GM18505 (cell line): ENCODE measurements around the gene PAIP1.
A peak's percentile ranks its signal among the peaks of the same experiment; 100 is the strongest.
"Not testable (repeated sequence)": the region's sequence is repeated elsewhere in the genome, so short reads cannot be mapped to it uniquely, and the experiment has no call there.

Experiments
- ATAC-seq: cut with Tn5 transposase; IDR thresholded peaks from one replicate; pipeline ENCODE4 v1.9.1; 2021; ENCODE audit not compliant: unreplicated experiment
- POLR2A ChIP-seq: IDR thresholded peaks from 4 replicates; pipeline ENCODE4 v1.6.1; 2011; ENCODE audit warnings: borderline replicate concordance; ENCODE audit not compliant: insufficient read depth, insufficient read length; ENCODE audit errors: extremely low read depth

The PAIP1 gene

DNA sequence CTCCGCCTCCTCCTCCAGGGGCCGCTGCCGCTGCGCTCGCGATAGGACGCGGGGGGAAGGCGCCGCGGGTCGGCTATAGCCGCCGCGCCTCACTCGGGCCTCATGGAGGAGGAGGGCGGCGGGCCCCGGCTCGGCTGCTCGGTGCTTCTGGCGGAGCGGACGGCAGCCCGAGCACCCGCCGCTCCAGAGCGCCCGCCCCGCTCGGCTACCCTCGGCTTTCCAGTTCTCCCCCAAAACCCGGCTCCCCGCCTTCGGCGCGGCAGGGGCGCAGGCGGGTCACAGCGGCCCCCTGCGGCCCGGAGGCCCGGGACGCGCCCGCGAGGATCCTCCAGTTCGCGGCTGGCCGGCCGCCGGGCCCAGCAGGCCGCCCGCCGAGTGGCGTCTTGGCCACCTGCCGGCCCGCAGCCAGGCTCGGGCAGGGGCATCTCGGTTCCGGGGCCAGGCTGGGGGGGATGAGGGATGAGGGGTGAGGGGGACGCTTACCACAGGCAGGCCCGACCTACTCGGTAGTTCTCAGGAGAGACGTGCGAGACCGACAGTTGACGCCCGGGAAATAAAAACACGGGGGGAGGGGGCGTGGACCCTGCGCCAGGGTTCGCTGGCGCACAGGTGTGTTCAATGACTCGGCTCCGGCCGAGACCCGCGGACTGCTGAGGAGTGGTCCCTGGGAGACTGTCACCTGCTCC is at the start of gene PAIP1:
TSS of gene PAIP1 (minus strand) at position 221 of the 686 bp plus-strand sequence. CDS start 231 bp downstream, outside the sequence.
- peak; percentile 79 for ATAC-seq
- TF ChIP-seq POLR2A = peak; percentile 87

DNA sequence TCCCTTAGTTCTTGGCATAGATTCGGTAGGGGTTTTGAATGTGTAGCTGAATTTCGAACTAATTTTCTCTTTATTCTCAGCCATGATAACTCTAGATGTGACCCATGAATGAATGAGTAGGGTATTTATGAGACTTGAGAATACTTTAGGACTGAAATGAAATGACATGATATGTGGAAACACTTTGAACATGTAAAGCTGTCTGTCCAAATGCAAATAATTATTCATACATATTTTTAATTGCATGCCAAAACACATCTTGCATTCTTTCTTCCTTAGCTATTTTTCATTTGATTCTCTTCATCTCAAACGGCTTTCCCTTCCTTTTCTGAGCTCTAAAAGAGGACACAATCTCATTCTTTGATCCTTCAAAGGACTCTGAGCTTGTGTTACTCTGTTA is 49.5 kb upstream of the PAIP1 start:
- TF ChIP-seq POLR2A = no peak
- ATAC-seq = no peak

DNA sequence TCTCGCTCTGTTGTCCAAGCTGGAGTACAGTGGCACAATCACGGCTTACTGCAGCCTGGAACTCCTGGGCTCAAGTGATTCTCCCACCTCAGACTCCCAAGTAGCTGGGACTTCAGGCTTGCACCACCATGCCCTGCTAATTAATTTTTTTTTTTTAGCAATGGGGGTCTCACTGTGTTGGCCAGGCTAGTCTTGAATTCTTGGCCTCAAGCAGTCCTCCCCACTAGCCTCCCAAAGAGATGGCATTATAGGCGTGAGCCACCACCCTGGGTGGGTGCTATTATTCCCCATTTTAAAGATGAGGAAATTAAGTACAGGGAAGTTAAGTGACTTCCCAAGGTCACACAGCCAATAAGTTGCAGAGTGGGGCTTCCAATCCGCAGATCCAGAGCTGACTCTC is 47.8 kb upstream of the PAIP1 start:
- ATAC-seq = no peak
- no peak for TF ChIP-seq POLR2A

GRCh38 chr5:43603344-43604217 is 46.7 kb upstream of the PAIP1 start:
- peak; percentile 44 for ATAC-seq
- TF ChIP-seq POLR2A = peak; percentile 64

DNA sequence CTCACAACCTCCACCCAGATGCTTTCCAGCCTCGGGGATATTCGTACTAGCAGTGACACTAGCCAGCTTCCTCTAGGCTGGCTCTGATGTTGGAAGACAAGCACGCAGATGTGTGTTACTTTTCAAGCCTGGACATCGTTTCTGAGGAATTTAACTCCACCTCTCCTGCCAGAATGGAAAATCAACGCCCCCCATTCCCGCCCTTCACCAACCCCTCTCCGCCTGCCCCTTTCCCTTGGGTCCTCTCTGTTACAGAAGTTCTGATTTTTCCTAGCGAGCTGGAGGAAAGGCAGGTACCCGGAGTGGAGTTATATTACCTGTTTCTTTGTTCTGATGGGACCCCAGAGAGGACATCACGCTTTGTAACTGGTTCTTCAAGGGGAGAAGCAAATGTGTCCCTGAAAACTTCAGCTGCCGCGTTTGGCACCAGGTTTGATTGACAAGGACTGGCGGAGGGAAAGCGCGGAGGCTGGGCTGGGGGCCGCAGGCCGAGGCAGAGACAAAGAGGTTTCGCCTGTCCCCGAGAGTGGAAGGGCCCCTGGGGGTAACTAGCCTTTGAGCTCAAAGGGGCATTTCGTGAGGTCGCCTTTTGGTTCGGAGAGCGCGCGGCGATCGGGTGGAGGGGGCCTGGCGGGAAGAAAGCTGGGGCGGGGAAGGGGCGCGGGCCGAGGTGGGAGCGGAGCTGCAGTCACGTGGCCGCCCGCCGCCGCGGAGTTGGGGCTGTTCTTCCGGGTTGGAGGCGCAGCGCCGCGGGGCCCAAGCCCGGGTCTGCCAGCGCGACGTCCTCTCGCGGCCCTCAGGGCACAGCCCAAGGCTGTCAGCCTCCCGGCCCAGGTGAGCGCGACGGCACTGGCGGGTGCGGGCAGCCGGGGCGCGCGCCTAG is 45.8 kb upstream of the PAIP1 start, which contains the start of gene NNT:
TSS of gene NNT (plus strand) at position 720 of the 883 bp plus-strand sequence. CDS start 6,016 bp downstream, outside the sequence.
- TF ChIP-seq POLR2A = peak; percentile 74
- peak; percentile 83 for ATAC-seq

GRCh38 chr5:43601454-43602260 is 44.8 kb upstream of the PAIP1 start:
- no peak for ATAC-seq
- no peak for TF ChIP-seq POLR2A

DNA sequence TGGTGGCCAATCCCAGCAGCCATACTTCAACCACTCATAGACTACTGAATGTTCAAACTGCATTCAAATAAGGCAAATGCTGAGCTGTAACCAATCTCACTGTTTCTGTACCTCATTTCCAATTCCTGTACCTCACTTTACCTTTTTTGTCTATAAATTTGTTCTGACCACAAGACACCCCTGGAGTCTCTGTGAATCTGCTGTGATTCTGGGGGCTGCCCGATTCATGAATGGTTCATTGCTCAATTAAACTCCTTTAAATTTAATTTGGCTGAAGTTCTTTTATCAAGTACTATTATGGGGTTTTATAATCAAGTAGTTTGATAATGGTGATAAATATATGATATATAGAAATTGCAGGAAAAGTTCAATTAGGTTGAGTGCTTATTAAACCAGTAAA is 42.0 kb upstream of the PAIP1 start:
- not testable (repeated sequence) for ATAC-seq

DNA sequence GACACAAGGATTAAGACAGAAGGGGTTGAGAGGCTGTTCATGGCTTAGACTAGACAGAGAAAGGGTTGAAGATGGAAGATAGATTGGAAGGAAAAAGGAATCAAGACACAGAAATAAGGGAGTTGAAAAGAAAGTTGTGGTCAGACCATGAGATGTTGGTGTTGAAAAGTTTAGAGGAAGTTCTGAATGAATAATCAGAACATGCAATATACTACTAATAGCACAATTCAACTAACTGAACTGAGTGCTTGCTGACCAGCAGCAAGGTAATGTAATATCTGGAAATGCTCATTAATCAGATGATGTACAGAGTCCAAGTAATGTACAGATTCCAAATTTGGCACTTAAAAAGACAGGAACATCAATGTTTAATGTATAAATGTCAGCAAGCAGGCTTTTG is 35.5 kb upstream of the PAIP1 start:
- no peak for TF ChIP-seq POLR2A
- no peak for ATAC-seq

DNA sequence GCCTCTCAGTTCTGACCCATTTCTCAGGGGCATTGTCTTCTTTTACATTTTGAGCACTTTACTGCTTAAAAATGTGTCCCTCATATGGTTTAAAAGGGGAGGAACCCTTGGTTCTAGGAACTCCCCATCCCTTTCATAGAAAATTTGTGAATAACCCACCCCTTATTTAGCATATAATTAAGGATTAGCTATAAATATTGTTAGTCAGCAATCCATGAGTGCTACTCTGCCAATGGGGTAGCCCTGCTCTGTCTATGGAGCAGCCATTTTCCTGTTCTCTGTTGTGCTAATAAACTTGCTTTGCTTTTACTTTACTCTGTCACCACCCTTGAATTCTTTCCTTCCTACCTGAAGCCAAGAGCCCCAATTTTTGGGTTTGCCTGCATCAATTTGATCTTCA is 33.8 kb upstream of the PAIP1 start:
- ATAC-seq = no peak
- no peak for TF ChIP-seq POLR2A

DNA sequence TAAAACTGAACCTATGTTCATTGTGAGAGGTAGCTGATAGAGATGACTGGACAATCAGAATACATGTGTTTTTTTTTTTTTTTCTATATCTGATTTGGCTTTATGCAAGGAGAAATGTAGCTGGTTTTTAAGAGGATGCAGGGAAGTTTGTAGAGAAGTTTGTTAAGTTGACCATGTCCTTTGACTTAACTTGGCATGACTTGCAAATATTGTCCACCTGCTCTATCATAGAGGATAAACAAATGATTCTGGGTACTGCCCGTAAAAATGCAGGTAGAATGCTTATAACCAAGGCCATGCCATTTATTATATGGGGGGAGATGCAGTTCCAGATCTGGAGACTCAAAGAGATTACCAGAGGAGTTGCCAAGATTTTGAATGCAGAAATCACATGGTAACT is 32.4 kb upstream of the PAIP1 start:
- TF ChIP-seq POLR2A = no peak
- no peak for ATAC-seq

DNA sequence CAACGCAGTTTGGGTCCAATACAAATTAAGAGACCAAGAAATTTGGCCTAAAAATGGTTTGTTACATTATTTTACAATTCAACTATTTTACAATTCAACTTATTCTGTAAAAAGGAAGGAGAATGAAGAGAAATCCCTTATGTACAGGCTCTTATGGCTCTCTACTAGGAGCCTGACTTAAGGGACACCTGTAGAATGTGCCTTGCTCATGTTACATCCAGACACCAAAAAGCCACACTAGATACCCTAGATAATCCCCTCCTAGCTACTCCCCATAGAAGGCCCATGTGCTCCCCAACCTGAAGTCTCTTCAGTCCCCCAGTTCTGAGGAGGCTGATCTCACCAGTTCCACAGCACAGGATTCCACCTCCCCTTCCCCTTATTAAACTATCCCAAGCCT is 32.0 kb upstream of the PAIP1 start:
- no peak for ATAC-seq
- TF ChIP-seq POLR2A = no peak

DNA sequence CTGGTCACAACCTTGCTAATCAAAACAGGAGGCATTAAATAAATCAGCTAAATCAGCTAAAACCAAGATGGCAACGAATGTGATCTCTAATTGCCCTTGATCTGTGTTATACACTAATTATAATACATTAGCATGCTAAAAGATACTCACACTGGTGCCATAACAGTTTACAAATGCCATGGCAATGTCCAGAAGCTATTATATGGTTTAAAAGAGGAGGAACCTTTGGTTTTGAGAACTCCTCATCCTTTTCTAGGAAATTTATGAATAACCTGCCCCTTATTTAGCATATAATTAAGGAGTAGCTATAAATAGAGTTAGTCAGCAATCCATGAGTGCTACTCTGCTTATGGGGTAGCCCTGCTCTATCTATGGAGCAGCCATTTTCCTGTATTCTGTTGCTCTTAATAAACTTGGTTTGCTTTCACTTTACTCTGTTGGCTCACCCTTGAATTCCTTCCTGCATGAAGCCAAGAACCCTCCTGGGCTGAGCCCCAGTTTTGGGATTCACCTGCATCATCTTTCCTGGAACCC is 27.4 kb upstream of the PAIP1 start:
- no peak for ATAC-seq
- no peak for TF ChIP-seq POLR2A

- TF ChIP-seq POLR2A = no peak
- no peak for ATAC-seq
Measured at GRCh38 chr5:43583724-43584123, 26.8 kb upstream of the PAIP1 start.
